Right atrium auricular region (tissue), 2 donors: ENCODE data around the gene GREB1L. TPM values are rescaled to one million over a fixed set of nuclear protein-coding genes. Genes with fewer than 3 reads are reported as not detected.

Source experiments
- DNase-seq: peaks from one replicate; pipeline ENCODE4 v3.0.0-alpha.2; 2019; ENCODE audit warnings: low spot score
- H3K27ac ChIP-seq, 2 donors: fragments of 200-600 bp; sonication (generic); 1 replicate in 1 of 2; 2 replicates in 1 of 2; pipeline ENCODE4 v1.5.1; 2016 to 2019
- H3K27me3 ChIP-seq, 2 donors: fragments of 200-600 bp; sonication (generic); one replicate each; pipeline versions ENCODE4 v1.5.1 to v1.6.0; 2017 to 2019
- H3K36me3 ChIP-seq: fragments of 200-600 bp; sonication (generic); one replicate; pipeline ENCODE4 v1.5.1; 2016
- H3K4me1 ChIP-seq, 2 donors: fragments of 200-600 bp; sonication (generic); one replicate each; pipeline versions ENCODE4 v1.5.1 to v1.6.0; 2017 to 2019
- H3K4me3 ChIP-seq, 2 donors: fragments of 200-600 bp; sonication (generic); 1 replicate in 1 of 2; 2 replicates in 1 of 2; pipeline ENCODE4 v1.5.1; 2017 to 2019; ENCODE audit warnings: mild to moderate bottlenecking in 1 of 2, moderate library complexity in 1 of 2
- H3K9me3 ChIP-seq, 2 donors: fragments of 200-600 bp; sonication (generic); one replicate each; pipeline ENCODE4 v1.5.1; 2019
- total RNA-seq, 2 donors: library from RNA; depleted of rRNA; stranded (reverse); fragments of >200 nt; gene quantifications; one replicate each; pipeline ENCODE4 v1.1.0, GENCODE V29; 2016
- TF ChIP-seq, protein P1 (sequence below), 2 donors: fragments of 200-600 bp; sonication (generic); IDR thresholded peaks; one replicate each; pipeline ENCODE4 v1.5.1; 2019; ENCODE audit warnings: antibody characterized with exemption in 2 of 2

GREB1L gene
- total RNA-seq, 2 donors from 2014 or later = 17.5 to 19.1 TPM

- no peaks in the 10 kb centered on the region for H3K27me3 ChIP-seq
- TF ChIP-seq, protein P1, sequence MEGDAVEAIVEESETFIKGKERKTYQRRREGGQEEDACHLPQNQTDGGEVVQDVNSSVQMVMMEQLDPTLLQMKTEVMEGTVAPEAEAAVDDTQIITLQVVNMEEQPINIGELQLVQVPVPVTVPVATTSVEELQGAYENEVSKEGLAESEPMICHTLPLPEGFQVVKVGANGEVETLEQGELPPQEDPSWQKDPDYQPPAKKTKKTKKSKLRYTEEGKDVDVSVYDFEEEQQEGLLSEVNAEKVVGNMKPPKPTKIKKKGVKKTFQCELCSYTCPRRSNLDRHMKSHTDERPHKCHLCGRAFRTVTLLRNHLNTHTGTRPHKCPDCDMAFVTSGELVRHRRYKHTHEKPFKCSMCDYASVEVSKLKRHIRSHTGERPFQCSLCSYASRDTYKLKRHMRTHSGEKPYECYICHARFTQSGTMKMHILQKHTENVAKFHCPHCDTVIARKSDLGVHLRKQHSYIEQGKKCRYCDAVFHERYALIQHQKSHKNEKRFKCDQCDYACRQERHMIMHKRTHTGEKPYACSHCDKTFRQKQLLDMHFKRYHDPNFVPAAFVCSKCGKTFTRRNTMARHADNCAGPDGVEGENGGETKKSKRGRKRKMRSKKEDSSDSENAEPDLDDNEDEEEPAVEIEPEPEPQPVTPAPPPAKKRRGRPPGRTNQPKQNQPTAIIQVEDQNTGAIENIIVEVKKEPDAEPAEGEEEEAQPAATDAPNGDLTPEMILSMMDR (IDR thresholded peaks at IDR 0.05) = no peak
- no peaks in the 10 kb centered on the region for H3K36me3 ChIP-seq
- no peak overlapping the region for H3K27ac ChIP-seq
- no peak for DNase-seq
- no peaks in the 10 kb centered on the region for H3K9me3 ChIP-seq
- H3K4me3 ChIP-seq = no peak overlapping the region
- H3K4me1 ChIP-seq = no peaks in the 10 kb centered on the region
These were observed 117.7 kb downstream of the GREB1L start for GRCh38 chr18:21359746-21360145.

GRCh38 chr18:21361307-21361880 lies 119.4 kb downstream of the GREB1L start:
- Histone ChIP-seq H3K9me3 (no peaks in the 10 kb centered on the region), H3K4me3 (no peak overlapping the region), H3K27me3 (no peaks in the 10 kb centered on the region), H3K4me1 (no peaks in the 10 kb centered on the region), H3K36me3 (no peaks in the 10 kb centered on the region), H3K27ac (peak overlapping the region in 1 of 2 donors; percentile 20)
- TF ChIP-seq, protein P1 (IDR thresholded peaks at IDR 0.05) = no peak
- DNase-seq = no peak

DNA sequence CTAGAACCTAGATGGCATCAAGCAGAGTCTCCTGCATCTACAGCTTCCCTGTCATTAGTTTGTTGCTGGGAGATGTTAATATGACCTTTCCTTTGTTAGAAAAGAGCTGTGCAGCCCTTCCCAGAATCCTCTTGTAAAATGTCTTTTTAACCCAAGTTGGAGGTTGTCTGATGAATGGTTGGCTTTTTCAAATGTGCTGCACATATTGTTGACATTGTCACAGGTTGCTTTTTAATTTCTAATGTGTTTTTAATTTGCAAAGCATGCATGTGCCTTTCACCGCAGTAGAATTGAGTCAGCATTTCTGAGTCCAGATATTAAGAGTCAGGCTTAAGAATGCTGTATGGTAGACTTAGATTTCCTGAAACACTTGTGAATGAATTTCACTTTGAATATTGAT lies 120.8 kb downstream of the GREB1L start:
- no peak overlapping the region for H3K4me3 ChIP-seq
- TF ChIP-seq, protein P1 (IDR thresholded peaks at IDR 0.05) = no peak
- no peaks in the 10 kb centered on the region for H3K27me3 ChIP-seq
- no peaks in the 10 kb centered on the region for H3K9me3 ChIP-seq
- H3K36me3 ChIP-seq = no peaks in the 10 kb centered on the region
- DNase-seq = no peak
- H3K4me1 ChIP-seq = no peaks in the 10 kb centered on the region
- no peak overlapping the region for H3K27ac ChIP-seq

- H3K27ac ChIP-seq = no peak overlapping the region
- no peaks in the 10 kb centered on the region for H3K27me3 ChIP-seq
- H3K4me3 ChIP-seq = no peak overlapping the region
- H3K4me1 ChIP-seq = no peaks in the 10 kb centered on the region
- TF ChIP-seq, protein P1 (IDR thresholded peaks at IDR 0.05) = no peak
- no peak for DNase-seq
- no peaks in the 10 kb centered on the region for H3K36me3 ChIP-seq
- no peaks in the 10 kb centered on the region for H3K9me3 ChIP-seq
These were observed 121.3 kb downstream of the GREB1L start for GRCh38 chr18:21363348-21363747.

DNA sequence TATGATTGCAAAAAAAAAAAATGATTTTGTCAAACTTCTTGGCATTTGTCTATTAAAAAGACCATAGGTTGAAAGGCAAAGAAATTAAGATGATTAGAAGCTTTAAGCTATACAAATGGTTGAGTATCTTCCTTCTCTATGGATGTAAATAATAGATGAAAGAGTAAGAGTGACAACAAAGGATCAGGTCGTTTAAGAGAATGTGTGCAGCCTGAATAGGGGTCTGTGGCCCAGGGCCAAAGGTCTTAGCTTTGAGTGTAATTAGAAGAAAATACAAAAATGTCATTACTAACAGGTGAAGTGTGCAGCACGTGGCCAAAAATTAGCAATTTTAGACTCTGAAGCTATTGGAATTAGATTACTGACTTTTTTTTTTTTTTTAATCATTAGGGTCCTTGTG lies 122.4 kb downstream of the GREB1L start:
- H3K27me3 ChIP-seq = no peaks in the 10 kb centered on the region
- H3K4me3 ChIP-seq = no peak overlapping the region
- no peaks in the 10 kb centered on the region for H3K9me3 ChIP-seq
- no peaks in the 10 kb centered on the region for H3K36me3 ChIP-seq
- TF ChIP-seq, protein P1 (IDR thresholded peaks at IDR 0.05) = no peak
- DNase-seq = no peak
- H3K27ac ChIP-seq = no peak overlapping the region
- no peaks in the 10 kb centered on the region for H3K4me1 ChIP-seq

- no peak overlapping the region for H3K27ac ChIP-seq
- DNase-seq = no peak
- no peaks in the 10 kb centered on the region for H3K36me3 ChIP-seq
- H3K27me3 ChIP-seq = no peaks in the 10 kb centered on the region
- H3K9me3 ChIP-seq = no peaks in the 10 kb centered on the region
- TF ChIP-seq, protein P1 (IDR thresholded peaks at IDR 0.05) = no peak
- no peak overlapping the region for H3K4me3 ChIP-seq
- no peaks in the 10 kb centered on the region for H3K4me1 ChIP-seq
These were observed 124.9 kb downstream of the GREB1L start for GRCh38 chr18:21366896-21367295.
